Psoas muscle (tissue), 8 donors: ENCODE data around the gene FBN3. TPM values are rescaled to one million over a fixed set of nuclear protein-coding genes. Genes with fewer than 3 reads are reported as not detected.
"Not testable (repeated sequence)": the region's sequence is repeated elsewhere in the genome, so short reads cannot be mapped to it uniquely, and the experiment has no call there.

Experiments
- ATAC-seq, 4 donors: fragments of 200-7000 bp; cut with Tn5 transposase; one replicate each; pipeline ENCODE4 v1.9.1; 2020; ENCODE audit warnings: moderate library complexity in 3 of 4, mild to moderate bottlenecking in 2 of 4
- DNase-seq, 2 donors: peaks; one replicate each; pipeline ENCODE4 v3.0.0-alpha.2; 2020
- H3K27ac ChIP-seq: fragments of 200-600 bp; one replicate; pipeline ENCODE4 v1.8.0; 2022
- H3K27me3 ChIP-seq, 3 donors: fragments of 200-600 bp in 1 of 3; one replicate each; pipeline versions ENCODE4 v1.6.1 to v1.8.0; 2013 to 2022; ENCODE audit warnings: low read length in 2 of 3, mild to moderate bottlenecking in 2 of 3, moderate library complexity in 1 of 3; ENCODE audit not compliant: insufficient read depth in 3 of 3
- H3K36me3 ChIP-seq, 2 donors: fragments of 200-600 bp in 1 of 2; one replicate each; pipeline versions ENCODE4 v1.6.1 to v1.8.0; 2013 to 2022; ENCODE audit warnings: low read depth in 1 of 2, mild to moderate bottlenecking in 1 of 2, moderate library complexity in 1 of 2; ENCODE audit not compliant: insufficient read depth in 1 of 2
- H3K4me1 ChIP-seq: fragments of 200-600 bp; one replicate; pipeline ENCODE4 v1.8.0; 2022
- H3K4me3 ChIP-seq: fragments of 200-600 bp; one replicate; pipeline ENCODE4 v1.8.0; 2022; ENCODE audit warnings: mild to moderate bottlenecking
- H3K9me3 ChIP-seq: fragments of 200-600 bp; one replicate; pipeline ENCODE4 v1.8.0; 2022
- CTCF ChIP-seq: fragments of 200-600 bp; IDR thresholded peaks from one replicate; pipeline ENCODE4 v1.8.0; 2022; ENCODE audit warnings: antibody characterized with exemption
- WGBS, 3 donors: extraction: QIAGEN DNeasy Blood & Tissue Kit; methylation state at CpG; one replicate each; pipeline versions ENCODE4 v1.1.6 to v1.1.7; 2013; 5-methylcytosine and 5-hydroxymethylcytosine counted together
- intact Hi-C, 2 donors: fragments of 100-400 bp; cut with DNase I; formaldehyde crosslinking; loops; one replicate each; pipeline versions ENCODE4 v1.11.0 to v1.14.2; 2022
- polyA plus RNA-seq, 3 donors: library from polyadenylated mRNA; stranded (reverse); fragments of 200-250 nt; gene quantifications; one replicate each; pipeline ENCODE4 v1.2.3, GENCODE V29; 2013
- total RNA-seq, 4 donors: library from RNA; stranded (reverse); fragmentation: NEBNext Ultra II Directional in 2 of 4; extraction: Animal tissue kit (Norgen Biotek cat#: 25700) in 2 of 4; gene quantifications; one replicate each; pipeline versions ENCODE4 v1.2.1 to v1.2.4, GENCODE V29; 2021 to 2023
- donor health status: healthy with polysubstance abuse.
- donor health status: DM: no; HTN: no; CAD: no; lungs with moderate emphysema.
- donor health status: Bipolar disorder and iron deficiency.
- donor health status: healthy.
- donor health status: DM: yes; HTN: yes; CAD: no.
- donor health status: DM: no; HTN: no; CAD: no.
- donor health status: DM: no; HTN: no; CAD: no.
- donor health status: DM: yes; HTN: yes; CAD: no.

FBN3 gene
- total and polyA plus RNA-seq, 7 donors = 0.01 to 0.51 (median 0.02) TPM; not detected in 2

- intact Hi-C loops = no loop called here
These were observed 112.8 kb downstream of the FBN3 start for GRCh38 chr19:8036434-8037099.

GRCh38 chr19:8034178-8034525 lies 115.2 kb downstream of the FBN3 start:
- WGBS, 3 donors = 39 to 70% (median 41%) methylated on average over 6 of the region's 6 CpGs
- ATAC-seq = no peak
- no peak overlapping the region for H3K27ac ChIP-seq
- H3K9me3 ChIP-seq = no peaks in the 10 kb centered on the region
- no peaks in the 10 kb centered on the region for H3K36me3 ChIP-seq
- intact Hi-C loops = no loop called here
- no peaks in the 10 kb centered on the region for H3K4me1 ChIP-seq
- no peak for TF ChIP-seq CTCF
- H3K4me3 ChIP-seq = no peak overlapping the region
- no peak for DNase-seq
- H3K27me3 ChIP-seq = peaks cover 0 to 26% (median 0%) of the 10 kb centered on the region in 3 donors

More at GRCh38 chr19:8036434-8037099, 112.8 kb downstream of the FBN3 start:
- 35 to 56% (median 35%) methylated on average over 7 of the region's 7 CpGs for WGBS, 3 donors
- Histone ChIP-seq H3K9me3 (no peaks in the 10 kb centered on the region), H3K27ac (no peak overlapping the region), H3K4me1 (no peaks in the 10 kb centered on the region), H3K36me3 (no peaks in the 10 kb centered on the region), H3K27me3 (peaks cover 0 to 34% (median 0%) of the 10 kb centered on the region in 3 donors), H3K4me3 (no peak overlapping the region)
- ATAC-seq (no peak), DNase-seq (no peak)
- TF ChIP-seq CTCF = no peak

GRCh38 chr19:8033287-8034177 lies 115.9 kb downstream of the FBN3 start:
- H3K4me3 ChIP-seq, H3K9me3 ChIP-seq, ATAC-seq, H3K27ac ChIP-seq, H3K4me1 ChIP-seq, H3K36me3 ChIP-seq, DNase-seq, intact Hi-C loops: not testable (repeated sequence)
- H3K27me3 ChIP-seq = peaks cover 0 to 19% (median 0%) of the 10 kb centered on the region in 3 donors
- 55 to 72% (median 58%) methylated on average over 22 of the region's 22 CpGs for WGBS, 3 donors

GRCh38 chr19:8030960-8031359 lies 118.4 kb downstream of the FBN3 start:
- Histone ChIP-seq H3K4me1 (no peaks in the 10 kb centered on the region), H3K9me3 (no peaks in the 10 kb centered on the region), H3K36me3 (no peaks in the 10 kb centered on the region), H3K4me3 (no peak overlapping the region), H3K27me3 (peaks cover 0 to 10% (median 0%) of the 10 kb centered on the region in 3 donors), H3K27ac (no peak overlapping the region)
- WGBS, 3 donors = 26 to 50% (median 32%) methylated on average over 8 of the region's 8 CpGs
- no peak for TF ChIP-seq CTCF
- DNase-seq (no peak), ATAC-seq (no peak)
- intact Hi-C loops = no loop called here

GRCh38 chr19:8028951-8029491 lies 120.4 kb downstream of the FBN3 start:
- peaks cover 0 to 6% (median 0%) of the 10 kb centered on the region in 3 donors for H3K27me3 ChIP-seq
- WGBS, 3 donors = 37 to 50% (median 45%) methylated on average over 12 of the region's 12 CpGs
- no peak for TF ChIP-seq CTCF
- no peaks in the 10 kb centered on the region for H3K9me3 ChIP-seq
- DNase-seq (no peak), ATAC-seq (no peak)
- no peak overlapping the region for H3K27ac ChIP-seq
- H3K4me3 ChIP-seq = no peak overlapping the region
- H3K36me3 ChIP-seq = no peaks in the 10 kb centered on the region
- no peaks in the 10 kb centered on the region for H3K4me1 ChIP-seq
- intact Hi-C loops = no loop called here
